Fibroblast of skin of left quadriceps (primary cell): ENCODE results near the gene PLRG1.

ENCODE experiments used
- DNase-seq, 2 experiments: peaks; one replicate each; pipeline ENCODE4 v3.0.0-alpha.2; 2013; ENCODE audit warnings: low read depth in 2 of 2

PLRG1 gene

GRCh38 chr4:154519214-154519613 is 31.0 kb downstream of the PLRG1 start:
- no peak for DNase-seq

GRCh38 chr4:154517591-154517990 is 32.6 kb downstream of the PLRG1 start:
- no peak for DNase-seq

GRCh38 chr4:154516318-154517029 is 33.7 kb downstream of the PLRG1 start:
- no peak for DNase-seq

GRCh38 chr4:154511981-154512380 is 38.2 kb downstream of the PLRG1 start:
- no peak for DNase-seq

GRCh38 chr4:154511548-154511947 is 38.7 kb downstream of the PLRG1 start:
- DNase-seq, result no peak

GRCh38 chr4:154507156-154507555 is 43.0 kb downstream of the PLRG1 start:
- DNase-seq, result no peak

GRCh38 chr4:154506253-154506652 is 43.9 kb downstream of the PLRG1 start:
- DNase-seq, result peak in 1 of 2 experiments; percentile 15

- DNase-seq, result no peak
Observed at GRCh38 chr4:154503598-154503997, 46.6 kb downstream of the PLRG1 start.

- DNase-seq, result no peak
Observed at GRCh38 chr4:154502111-154502510, 48.1 kb downstream of the PLRG1 start.

GRCh38 chr4:154497889-154498288 is 52.3 kb downstream of the PLRG1 start:
- no peak for DNase-seq

GRCh38 chr4:154495867-154496266 is 54.3 kb downstream of the PLRG1 start:
- no peak for DNase-seq

GRCh38 chr4:154492288-154492687 is 57.9 kb downstream of the PLRG1 start:
- DNase-seq, result no peak

GRCh38 chr4:154491341-154492271 is 58.6 kb downstream of the PLRG1 start, which contains the start of gene DCHS2:
Gene DCHS2 (minus strand): TSS chr4:154491799. CDS start chr4:154491355, 444 bp downstream.
- DNase-seq, result no peak

GRCh38 chr4:154490583-154491340 is 59.4 kb downstream of the PLRG1 start:
- DNase-seq, result no peak

- DNase-seq, result no peak
Observed at GRCh38 chr4:154490234-154490582, 60.0 kb downstream of the PLRG1 start.

GRCh38 chr4:154489558-154490233 is 60.5 kb downstream of the PLRG1 start:
- no peak for DNase-seq

- DNase-seq, result no peak
Observed at GRCh38 chr4:154487145-154487544, 63.1 kb downstream of the PLRG1 start.

- DNase-seq, result no peak
Observed at GRCh38 chr4:154485127-154485773, 65.0 kb downstream of the PLRG1 start.
